Type B pancreatic cell (in vitro differentiated cells): Measurements from ENCODE around the gene AGR3. TPM values are rescaled to one million over a fixed set of nuclear protein-coding genes. Genes with fewer than 3 reads are reported as not detected.
"Not testable (repeated sequence)": the region's sequence is repeated elsewhere in the genome, so short reads cannot be mapped to it uniquely, and the experiment has no call there.

Experiments used
- DNase-seq: peaks from one replicate; pipeline ENCODE4 v3.0.0; 2021; ENCODE audit warnings: mixed read lengths; ENCODE audit not compliant: unreplicated experiment; ENCODE audit errors: extremely low spot score
- H3K27ac Mint-ChIP-seq: 2 replicates; pipeline ENCODE4 v1.8.0; 2021; ENCODE audit warnings: mild to moderate bottlenecking, mixed read lengths
- H3K27me3 Mint-ChIP-seq: 2 replicates; pipeline ENCODE4 v1.8.0; 2021; ENCODE audit warnings: mixed read lengths
- H3K36me3 Mint-ChIP-seq: 2 replicates; pipeline ENCODE4 v1.8.0; 2021; ENCODE audit warnings: mixed read lengths
- H3K4me1 Mint-ChIP-seq: one replicate; pipeline ENCODE4 v1.8.0; 2021; ENCODE audit warnings: mixed read lengths; ENCODE audit not compliant: unreplicated experiment
- H3K4me3 Mint-ChIP-seq: 2 replicates; pipeline ENCODE4 v1.8.0; 2021; ENCODE audit warnings: mild to moderate bottlenecking, mixed read lengths
- H3K9me3 Mint-ChIP-seq: 2 replicates; pipeline ENCODE4 v1.8.0; 2021; ENCODE audit warnings: mixed read lengths
- total RNA-seq: library from RNA; stranded (reverse); gene quantifications from 2 replicates; pipeline ENCODE4 v1.2.1, GENCODE V29; 2021; ENCODE audit warnings: low replicate concordance
- TF ChIP-seq, protein P1 (sequence below): fragments of 200-600 bp; sonication (generic); conservative IDR thresholded peaks from 2 replicates; pipeline ENCODE4 v1.5.0; 2021; ENCODE audit warnings: antibody characterized with exemption, mild to moderate bottlenecking

The AGR3 gene
- total RNA-seq, 1 donor from 2014 or later: 5.2 TPM

- Mint-ChIP-seq H3K9me3 (no peaks in the 10 kb centered on the region), H3K27ac (no peak overlapping the region), H3K4me1 (no peaks in the 10 kb centered on the region), H3K27me3 (no peaks in the 10 kb centered on the region), H3K4me3 (no peak overlapping the region), H3K36me3 (no peaks in the 10 kb centered on the region)
- no peak for DNase-seq
- TF ChIP-seq, protein P1, sequence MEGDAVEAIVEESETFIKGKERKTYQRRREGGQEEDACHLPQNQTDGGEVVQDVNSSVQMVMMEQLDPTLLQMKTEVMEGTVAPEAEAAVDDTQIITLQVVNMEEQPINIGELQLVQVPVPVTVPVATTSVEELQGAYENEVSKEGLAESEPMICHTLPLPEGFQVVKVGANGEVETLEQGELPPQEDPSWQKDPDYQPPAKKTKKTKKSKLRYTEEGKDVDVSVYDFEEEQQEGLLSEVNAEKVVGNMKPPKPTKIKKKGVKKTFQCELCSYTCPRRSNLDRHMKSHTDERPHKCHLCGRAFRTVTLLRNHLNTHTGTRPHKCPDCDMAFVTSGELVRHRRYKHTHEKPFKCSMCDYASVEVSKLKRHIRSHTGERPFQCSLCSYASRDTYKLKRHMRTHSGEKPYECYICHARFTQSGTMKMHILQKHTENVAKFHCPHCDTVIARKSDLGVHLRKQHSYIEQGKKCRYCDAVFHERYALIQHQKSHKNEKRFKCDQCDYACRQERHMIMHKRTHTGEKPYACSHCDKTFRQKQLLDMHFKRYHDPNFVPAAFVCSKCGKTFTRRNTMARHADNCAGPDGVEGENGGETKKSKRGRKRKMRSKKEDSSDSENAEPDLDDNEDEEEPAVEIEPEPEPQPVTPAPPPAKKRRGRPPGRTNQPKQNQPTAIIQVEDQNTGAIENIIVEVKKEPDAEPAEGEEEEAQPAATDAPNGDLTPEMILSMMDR: no peak
These were observed 2.1 kb upstream of the AGR3 start for GRCh38 chr7:16883918-16884317.

- H3K27ac Mint-ChIP-seq: no peak overlapping the region
- H3K4me1 Mint-ChIP-seq: no peaks in the 10 kb centered on the region
- no peak for DNase-seq
- H3K36me3 Mint-ChIP-seq: no peaks in the 10 kb centered on the region
- H3K27me3 Mint-ChIP-seq: no peaks in the 10 kb centered on the region
- TF ChIP-seq, protein P1: no peak
- no peaks in the 10 kb centered on the region for H3K9me3 Mint-ChIP-seq
- H3K4me3 Mint-ChIP-seq: no peak overlapping the region
These were observed 1.2 kb downstream of the AGR3 start for GRCh38 chr7:16880554-16880953.

DNA sequence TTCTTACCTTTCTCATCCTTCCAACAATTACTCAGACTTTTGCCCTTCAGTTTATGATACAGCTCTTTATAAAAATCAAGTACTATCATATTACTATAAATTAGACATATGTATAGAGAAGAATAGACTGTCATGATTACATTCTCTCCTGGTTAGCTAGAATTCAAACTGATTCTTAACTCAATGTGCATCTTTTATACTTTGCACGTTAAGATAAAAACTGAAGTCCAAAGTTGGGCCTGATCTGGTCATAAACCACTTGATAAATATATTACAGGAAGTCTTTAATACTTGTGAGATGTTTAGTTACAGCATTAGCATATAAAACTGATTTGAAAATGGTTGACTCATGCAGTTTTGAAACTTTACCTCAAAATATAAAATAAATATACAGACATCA, 2.6 kb downstream of the AGR3 start:
- no peak overlapping the region for H3K4me3 Mint-ChIP-seq
- no peak overlapping the region for H3K27ac Mint-ChIP-seq

GRCh38 chr7:16875861-16876260, 5.9 kb downstream of the AGR3 start:
- Mint-ChIP-seq H3K27me3 (no peaks in the 10 kb centered on the region), H3K9me3 (peaks cover 4% of the 10 kb centered on the region), H3K4me3 (no peak overlapping the region), H3K27ac (no peak overlapping the region), H3K4me1 (no peaks in the 10 kb centered on the region), H3K36me3 (no peaks in the 10 kb centered on the region)
- TF ChIP-seq, protein P1: no peak
- no peak for DNase-seq

More for the DNA sequence above, 2.6 kb downstream of the AGR3 start:
- no peak for DNase-seq
- no peaks in the 10 kb centered on the region for H3K27me3 Mint-ChIP-seq
- no peaks in the 10 kb centered on the region for H3K4me1 Mint-ChIP-seq
- TF ChIP-seq, protein P1: no peak
- H3K9me3 Mint-ChIP-seq: no peaks in the 10 kb centered on the region
- H3K36me3 Mint-ChIP-seq: no peaks in the 10 kb centered on the region

GRCh38 chr7:16874066-16874465, 7.7 kb downstream of the AGR3 start:
- no peaks in the 10 kb centered on the region for H3K4me1 Mint-ChIP-seq
- no peak overlapping the region for H3K27ac Mint-ChIP-seq
- DNase-seq: no peak
- no peaks in the 10 kb centered on the region for H3K27me3 Mint-ChIP-seq
- H3K36me3 Mint-ChIP-seq: no peaks in the 10 kb centered on the region
- TF ChIP-seq, protein P1: no peak
- H3K4me3 Mint-ChIP-seq: no peak overlapping the region
- H3K9me3 Mint-ChIP-seq: peaks cover 4% of the 10 kb centered on the region

GRCh38 chr7:16867328-16867727, 14.5 kb downstream of the AGR3 start:
- no peak overlapping the region for H3K4me3 Mint-ChIP-seq
- H3K27me3 Mint-ChIP-seq: no peaks in the 10 kb centered on the region
- H3K4me1 Mint-ChIP-seq: no peaks in the 10 kb centered on the region
- H3K9me3 Mint-ChIP-seq: peaks cover 4% of the 10 kb centered on the region
- H3K27ac Mint-ChIP-seq: no peak overlapping the region
- DNase-seq: no peak
- TF ChIP-seq, protein P1: no peak
- H3K36me3 Mint-ChIP-seq: no peaks in the 10 kb centered on the region

GRCh38 chr7:16853189-16853588, 28.6 kb downstream of the AGR3 start:
- not testable (repeated sequence) for H3K36me3 Mint-ChIP-seq, H3K27ac Mint-ChIP-seq, H3K4me1 Mint-ChIP-seq, H3K9me3 Mint-ChIP-seq, DNase-seq, H3K27me3 Mint-ChIP-seq, H3K4me3 Mint-ChIP-seq
